WTC11 (cell line): ENCODE data around the gene RFNG. TPM values are rescaled to one million over a fixed set of nuclear protein-coding genes. Genes with fewer than 3 reads are reported as not detected.

ENCODE experiments used
- ATAC-seq: fragments of 200-7000 bp; cut with Tn5 transposase; 2 replicates; pipeline ENCODE4 v1.10.0; 2021; ENCODE audit warnings: mild to moderate bottlenecking, moderate library complexity
- CTCF ChIA-PET: fragments of 300-600 bp; sonication (Branson Sonifier 250); formaldehyde crosslinking; loops from one replicate; lab custom pipeline; 2021; ENCODE audit warnings: antibody characterized with exemption; lab: Charles Lee
- POLR2A ChIA-PET: fragments of 350-600 bp; sonication (Branson Sonifier 250); formaldehyde crosslinking; loops from one replicate; lab custom pipeline; 2021; ENCODE audit warnings: antibody characterized with exemption; lab: Charles Lee
- DNase-seq: peaks from one replicate; pipeline ENCODE4 v3.0.0; 2021; ENCODE audit warnings: low spot score
- H3K27ac Mint-ChIP-seq: 2 replicates; pipeline ENCODE4 v1.8.0; 2021; ENCODE audit warnings: mixed read lengths
- H3K27me3 Mint-ChIP-seq: 2 replicates; pipeline ENCODE4 v1.8.0; 2021; ENCODE audit warnings: low read depth, mild to moderate bottlenecking, moderate library complexity, mixed read lengths
- H3K36me3 Mint-ChIP-seq: 2 replicates; pipeline ENCODE4 v1.8.0; 2021; ENCODE audit warnings: mixed read lengths
- H3K4me1 Mint-ChIP-seq: 2 replicates; pipeline ENCODE4 v1.8.0; 2022; ENCODE audit warnings: mixed read lengths
- H3K4me3 Mint-ChIP-seq: 2 replicates; pipeline ENCODE4 v1.8.0; 2021; ENCODE audit warnings: mild to moderate bottlenecking, moderate library complexity, mixed read lengths
- H3K9me3 Mint-ChIP-seq: 2 replicates; pipeline ENCODE4 v1.8.0; 2021; ENCODE audit warnings: mixed read lengths
- CREB1 ChIP-seq: sonication (generic); formaldehyde crosslinking; IDR thresholded peaks from 2 replicates; pipeline ENCODE4 v1.8.0; 2023; ENCODE audit warnings: mild to moderate bottlenecking, missing genetic modification reagents
- JUN ChIP-seq: sonication (generic); formaldehyde crosslinking; IDR thresholded peaks from 2 replicates; pipeline ENCODE4 v1.8.0; 2023; ENCODE audit warnings: mild to moderate bottlenecking, missing genetic modification reagents
- NFATC4 ChIP-seq: fragments of 250-450 bp; sonication (Bioruptor Pico); IDR thresholded peaks from 2 replicates; pipeline ENCODE4 v1.9.0; 2021; ENCODE audit warnings: mild to moderate bottlenecking
- NR2C2 ChIP-seq: sonication (generic); formaldehyde crosslinking; IDR thresholded peaks from 2 replicates; pipeline ENCODE4 v1.8.0; 2022; ENCODE audit warnings: mild to moderate bottlenecking, missing genetic modification reagents
- SP1 ChIP-seq: sonication (generic); formaldehyde crosslinking; conservative IDR thresholded peaks from 2 replicates; pipeline ENCODE4 v1.8.1; 2022; ENCODE audit warnings: missing genetic modification reagents
- TEAD4 ChIP-seq: sonication (generic); formaldehyde crosslinking; IDR thresholded peaks from 2 replicates; pipeline ENCODE4 v1.8.0; 2022; ENCODE audit warnings: mild to moderate bottlenecking, missing genetic modification reagents
- ZNF138 ChIP-seq: sonication (generic); formaldehyde crosslinking; conservative IDR thresholded peaks from 2 replicates; pipeline ENCODE4 v1.8.1; 2022; ENCODE audit warnings: mild to moderate bottlenecking, moderate library complexity, missing genetic modification reagents
- total RNA-seq: library from RNA; stranded (reverse); gene quantifications from 3 replicates; pipeline ENCODE4 v1.2.3, GENCODE V29; 2021
- TF ChIP-seq, protein P1 (sequence below): fragments of 250-450 bp; sonication (Bioruptor Pico); IDR thresholded peaks from 2 replicates; pipeline ENCODE4 v1.9.0; 2021; ENCODE audit warnings: mild to moderate bottlenecking, borderline replicate concordance
- TF ChIP-seq, protein P2 (sequence below): fragments of 250-450 bp; sonication (Bioruptor Pico); IDR thresholded peaks from 2 replicates; pipeline ENCODE4 v1.9.0; 2021; ENCODE audit warnings: mild to moderate bottlenecking
- TF ChIP-seq, protein P3 (sequence below): sonication (generic); formaldehyde crosslinking; IDR thresholded peaks from 2 replicates; pipeline ENCODE4 v1.8.0; 2023; ENCODE audit warnings: missing genetic modification reagents, mild to moderate bottlenecking, borderline replicate concordance
- TF ChIP-seq, protein P4 (sequence below): sonication (generic); formaldehyde crosslinking; IDR thresholded peaks from 2 replicates; pipeline ENCODE4 v1.8.1; 2022; ENCODE audit warnings: low read depth, mild to moderate bottlenecking, moderate library complexity, missing genetic modification reagents, borderline replicate concordance
- TF ChIP-seq, protein P5 (sequence below): fragments of 250-450 bp; sonication (Bioruptor Pico); IDR thresholded peaks from 2 replicates; pipeline ENCODE4 v1.9.0; 2021; ENCODE audit warnings: mild to moderate bottlenecking
- TF ChIP-seq, protein P6 (sequence below): sonication (generic); formaldehyde crosslinking; IDR thresholded peaks from 2 replicates; pipeline ENCODE4 v1.8.0; 2022; ENCODE audit warnings: mild to moderate bottlenecking, missing genetic modification reagents

Gene RFNG
- total RNA-seq, 1 experiment from 2014 or later: 41.6 TPM

DNA sequence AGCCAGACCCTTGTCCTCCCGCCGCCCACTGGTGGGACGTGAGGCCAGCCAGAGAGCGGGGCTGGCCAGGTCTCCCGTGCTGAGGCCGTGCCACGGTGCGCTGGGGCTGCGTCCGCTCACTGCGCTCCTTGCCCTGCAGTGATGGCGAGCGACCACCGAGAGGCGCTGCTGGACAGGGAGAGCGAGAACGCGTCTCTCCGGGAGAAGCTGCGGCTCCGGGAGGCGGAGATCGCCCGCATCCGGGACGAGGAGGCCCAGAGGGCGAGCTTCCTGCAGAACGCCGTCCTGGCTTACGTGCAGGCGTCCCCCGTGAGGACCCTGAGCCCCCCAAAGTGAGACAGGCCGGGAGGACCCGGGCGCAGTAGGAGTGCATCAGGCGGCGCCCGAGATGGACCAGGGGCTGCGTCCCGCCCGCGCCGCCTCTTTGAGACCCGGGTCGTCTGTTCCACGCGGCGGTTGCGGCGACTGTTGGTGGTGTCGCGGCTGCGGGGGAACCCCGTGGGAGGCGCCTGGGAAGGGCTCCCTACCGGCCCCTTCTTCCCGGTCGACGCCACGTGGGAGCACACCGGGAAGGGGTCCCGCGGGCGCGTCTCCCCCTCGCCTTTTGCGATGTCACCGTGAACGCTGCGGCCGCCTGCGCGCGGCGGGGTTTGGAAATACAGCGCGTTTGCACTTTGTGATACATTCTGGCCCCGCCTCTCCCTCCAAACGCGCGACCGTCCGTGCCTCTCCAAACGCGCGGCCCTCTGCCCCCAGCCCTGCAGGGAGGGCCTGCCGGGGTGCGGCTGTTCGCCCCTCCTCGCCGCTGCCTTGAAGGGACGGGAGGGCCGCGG lies 20.9 kb downstream of the RFNG start (continued):
- TF ChIP-seq, protein P1, sequence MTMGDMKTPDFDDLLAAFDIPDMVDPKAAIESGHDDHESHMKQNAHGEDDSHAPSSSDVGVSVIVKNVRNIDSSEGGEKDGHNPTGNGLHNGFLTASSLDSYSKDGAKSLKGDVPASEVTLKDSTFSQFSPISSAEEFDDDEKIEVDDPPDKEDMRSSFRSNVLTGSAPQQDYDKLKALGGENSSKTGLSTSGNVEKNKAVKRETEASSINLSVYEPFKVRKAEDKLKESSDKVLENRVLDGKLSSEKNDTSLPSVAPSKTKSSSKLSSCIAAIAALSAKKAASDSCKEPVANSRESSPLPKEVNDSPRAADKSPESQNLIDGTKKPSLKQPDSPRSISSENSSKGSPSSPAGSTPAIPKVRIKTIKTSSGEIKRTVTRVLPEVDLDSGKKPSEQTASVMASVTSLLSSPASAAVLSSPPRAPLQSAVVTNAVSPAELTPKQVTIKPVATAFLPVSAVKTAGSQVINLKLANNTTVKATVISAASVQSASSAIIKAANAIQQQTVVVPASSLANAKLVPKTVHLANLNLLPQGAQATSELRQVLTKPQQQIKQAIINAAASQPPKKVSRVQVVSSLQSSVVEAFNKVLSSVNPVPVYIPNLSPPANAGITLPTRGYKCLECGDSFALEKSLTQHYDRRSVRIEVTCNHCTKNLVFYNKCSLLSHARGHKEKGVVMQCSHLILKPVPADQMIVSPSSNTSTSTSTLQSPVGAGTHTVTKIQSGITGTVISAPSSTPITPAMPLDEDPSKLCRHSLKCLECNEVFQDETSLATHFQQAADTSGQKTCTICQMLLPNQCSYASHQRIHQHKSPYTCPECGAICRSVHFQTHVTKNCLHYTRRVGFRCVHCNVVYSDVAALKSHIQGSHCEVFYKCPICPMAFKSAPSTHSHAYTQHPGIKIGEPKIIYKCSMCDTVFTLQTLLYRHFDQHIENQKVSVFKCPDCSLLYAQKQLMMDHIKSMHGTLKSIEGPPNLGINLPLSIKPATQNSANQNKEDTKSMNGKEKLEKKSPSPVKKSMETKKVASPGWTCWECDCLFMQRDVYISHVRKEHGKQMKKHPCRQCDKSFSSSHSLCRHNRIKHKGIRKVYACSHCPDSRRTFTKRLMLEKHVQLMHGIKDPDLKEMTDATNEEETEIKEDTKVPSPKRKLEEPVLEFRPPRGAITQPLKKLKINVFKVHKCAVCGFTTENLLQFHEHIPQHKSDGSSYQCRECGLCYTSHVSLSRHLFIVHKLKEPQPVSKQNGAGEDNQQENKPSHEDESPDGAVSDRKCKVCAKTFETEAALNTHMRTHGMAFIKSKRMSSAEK: no peak
- no peak for TF ChIP-seq CREB1
- TF ChIP-seq, protein P2, sequence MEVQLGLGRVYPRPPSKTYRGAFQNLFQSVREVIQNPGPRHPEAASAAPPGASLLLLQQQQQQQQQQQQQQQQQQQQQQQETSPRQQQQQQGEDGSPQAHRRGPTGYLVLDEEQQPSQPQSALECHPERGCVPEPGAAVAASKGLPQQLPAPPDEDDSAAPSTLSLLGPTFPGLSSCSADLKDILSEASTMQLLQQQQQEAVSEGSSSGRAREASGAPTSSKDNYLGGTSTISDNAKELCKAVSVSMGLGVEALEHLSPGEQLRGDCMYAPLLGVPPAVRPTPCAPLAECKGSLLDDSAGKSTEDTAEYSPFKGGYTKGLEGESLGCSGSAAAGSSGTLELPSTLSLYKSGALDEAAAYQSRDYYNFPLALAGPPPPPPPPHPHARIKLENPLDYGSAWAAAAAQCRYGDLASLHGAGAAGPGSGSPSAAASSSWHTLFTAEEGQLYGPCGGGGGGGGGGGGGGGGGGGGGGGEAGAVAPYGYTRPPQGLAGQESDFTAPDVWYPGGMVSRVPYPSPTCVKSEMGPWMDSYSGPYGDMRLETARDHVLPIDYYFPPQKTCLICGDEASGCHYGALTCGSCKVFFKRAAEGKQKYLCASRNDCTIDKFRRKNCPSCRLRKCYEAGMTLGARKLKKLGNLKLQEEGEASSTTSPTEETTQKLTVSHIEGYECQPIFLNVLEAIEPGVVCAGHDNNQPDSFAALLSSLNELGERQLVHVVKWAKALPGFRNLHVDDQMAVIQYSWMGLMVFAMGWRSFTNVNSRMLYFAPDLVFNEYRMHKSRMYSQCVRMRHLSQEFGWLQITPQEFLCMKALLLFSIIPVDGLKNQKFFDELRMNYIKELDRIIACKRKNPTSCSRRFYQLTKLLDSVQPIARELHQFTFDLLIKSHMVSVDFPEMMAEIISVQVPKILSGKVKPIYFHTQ (CRISPR knock-in tag): no peak
- no peak for TF ChIP-seq JUN (CRISPR knock-in tag)
- TF ChIP-seq, protein P3, sequence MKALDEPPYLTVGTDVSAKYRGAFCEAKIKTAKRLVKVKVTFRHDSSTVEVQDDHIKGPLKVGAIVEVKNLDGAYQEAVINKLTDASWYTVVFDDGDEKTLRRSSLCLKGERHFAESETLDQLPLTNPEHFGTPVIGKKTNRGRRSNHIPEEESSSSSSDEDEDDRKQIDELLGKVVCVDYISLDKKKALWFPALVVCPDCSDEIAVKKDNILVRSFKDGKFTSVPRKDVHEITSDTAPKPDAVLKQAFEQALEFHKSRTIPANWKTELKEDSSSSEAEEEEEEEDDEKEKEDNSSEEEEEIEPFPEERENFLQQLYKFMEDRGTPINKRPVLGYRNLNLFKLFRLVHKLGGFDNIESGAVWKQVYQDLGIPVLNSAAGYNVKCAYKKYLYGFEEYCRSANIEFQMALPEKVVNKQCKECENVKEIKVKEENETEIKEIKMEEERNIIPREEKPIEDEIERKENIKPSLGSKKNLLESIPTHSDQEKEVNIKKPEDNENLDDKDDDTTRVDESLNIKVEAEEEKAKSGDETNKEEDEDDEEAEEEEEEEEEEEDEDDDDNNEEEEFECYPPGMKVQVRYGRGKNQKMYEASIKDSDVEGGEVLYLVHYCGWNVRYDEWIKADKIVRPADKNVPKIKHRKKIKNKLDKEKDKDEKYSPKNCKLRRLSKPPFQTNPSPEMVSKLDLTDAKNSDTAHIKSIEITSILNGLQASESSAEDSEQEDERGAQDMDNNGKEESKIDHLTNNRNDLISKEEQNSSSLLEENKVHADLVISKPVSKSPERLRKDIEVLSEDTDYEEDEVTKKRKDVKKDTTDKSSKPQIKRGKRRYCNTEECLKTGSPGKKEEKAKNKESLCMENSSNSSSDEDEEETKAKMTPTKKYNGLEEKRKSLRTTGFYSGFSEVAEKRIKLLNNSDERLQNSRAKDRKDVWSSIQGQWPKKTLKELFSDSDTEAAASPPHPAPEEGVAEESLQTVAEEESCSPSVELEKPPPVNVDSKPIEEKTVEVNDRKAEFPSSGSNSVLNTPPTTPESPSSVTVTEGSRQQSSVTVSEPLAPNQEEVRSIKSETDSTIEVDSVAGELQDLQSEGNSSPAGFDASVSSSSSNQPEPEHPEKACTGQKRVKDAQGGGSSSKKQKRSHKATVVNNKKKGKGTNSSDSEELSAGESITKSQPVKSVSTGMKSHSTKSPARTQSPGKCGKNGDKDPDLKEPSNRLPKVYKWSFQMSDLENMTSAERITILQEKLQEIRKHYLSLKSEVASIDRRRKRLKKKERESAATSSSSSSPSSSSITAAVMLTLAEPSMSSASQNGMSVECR (CRISPR knock-in tag): 0 out of 2 replicates have a peak, but pooled peaks have one; percentile 32
- TF ChIP-seq, protein P4, sequence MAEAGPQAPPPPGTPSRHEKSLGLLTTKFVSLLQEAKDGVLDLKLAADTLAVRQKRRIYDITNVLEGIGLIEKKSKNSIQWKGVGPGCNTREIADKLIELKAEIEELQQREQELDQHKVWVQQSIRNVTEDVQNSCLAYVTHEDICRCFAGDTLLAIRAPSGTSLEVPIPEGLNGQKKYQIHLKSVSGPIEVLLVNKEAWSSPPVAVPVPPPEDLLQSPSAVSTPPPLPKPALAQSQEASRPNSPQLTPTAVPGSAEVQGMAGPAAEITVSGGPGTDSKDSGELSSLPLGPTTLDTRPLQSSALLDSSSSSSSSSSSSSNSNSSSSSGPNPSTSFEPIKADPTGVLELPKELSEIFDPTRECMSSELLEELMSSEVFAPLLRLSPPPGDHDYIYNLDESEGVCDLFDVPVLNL (CRISPR knock-in tag): no peak
- TF ChIP-seq TEAD4: no peak
- peak; percentile 23; the same call in 1 of the 2 replicates for TF ChIP-seq SP1 (CRISPR knock-in tag)
- no peak for TF ChIP-seq NR2C2 (CRISPR knock-in tag)
- TF ChIP-seq NFATC4 (CRISPR knock-in tag): no peak
- no peak for TF ChIP-seq ZNF138 (CRISPR knock-in tag)

DNA sequence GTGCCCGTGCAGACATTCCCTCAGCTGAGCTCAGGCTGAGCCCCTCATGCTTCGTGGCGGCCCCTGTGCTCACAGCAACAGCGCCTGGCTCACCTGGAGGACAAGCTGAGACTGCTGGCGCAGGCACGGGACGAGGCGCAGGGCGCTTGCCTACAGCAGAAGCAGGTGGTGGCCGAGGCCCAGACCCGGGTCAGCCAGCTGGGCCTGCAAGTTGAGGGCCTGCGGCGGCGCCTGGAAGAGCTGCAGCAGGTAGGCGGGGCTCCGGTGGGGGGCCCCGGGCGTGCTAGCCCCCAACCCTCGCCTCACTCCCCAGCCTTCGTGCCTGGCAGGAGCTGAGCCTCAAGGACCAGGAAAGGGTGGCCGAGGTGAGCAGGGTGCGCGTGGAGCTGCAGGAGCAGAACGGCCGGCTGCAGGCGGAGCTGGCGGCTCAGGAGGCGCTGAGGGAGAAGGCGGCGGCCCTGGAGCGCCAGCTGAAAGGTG lies 21.6 kb downstream of the RFNG start:
- Mint-ChIP-seq H3K27me3 (no peaks in the 10 kb centered on the region; the same call in 1 of the 2 replicates), H3K9me3 (no peaks in the 10 kb centered on the region), H3K36me3 (0 out of 2 replicates have a peak, but pooled peaks cover under 1% of the 10 kb centered on the region), H3K4me1 (peaks cover 10% of the 10 kb centered on the region), H3K4me3 (no peak overlapping the region), H3K27ac (no peak overlapping the region)
- CTCF ChIA-PET: interaction anchor here (0.6 to 5.7 kb wide), 59 partner anchors 8 to 270 kb away, joined by 3 to 119 read pairs (median 7); partner anchors contain the start of genes ASPSCR1, CCDC57, CENPX and DCXR
- DNase-seq (no peak), ATAC-seq (no peak)
- TF ChIP-seq, protein P5, sequence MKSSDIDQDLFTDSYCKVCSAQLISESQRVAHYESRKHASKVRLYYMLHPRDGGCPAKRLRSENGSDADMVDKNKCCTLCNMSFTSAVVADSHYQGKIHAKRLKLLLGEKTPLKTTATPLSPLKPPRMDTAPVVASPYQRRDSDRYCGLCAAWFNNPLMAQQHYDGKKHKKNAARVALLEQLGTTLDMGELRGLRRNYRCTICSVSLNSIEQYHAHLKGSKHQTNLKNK: no peak
- TF ChIP-seq, protein P6, sequence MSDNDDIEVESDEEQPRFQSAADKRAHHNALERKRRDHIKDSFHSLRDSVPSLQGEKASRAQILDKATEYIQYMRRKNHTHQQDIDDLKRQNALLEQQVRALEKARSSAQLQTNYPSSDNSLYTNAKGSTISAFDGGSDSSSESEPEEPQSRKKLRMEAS (CRISPR knock-in tag): 0 out of 2 replicates have a peak, but pooled peaks have one; percentile 5
- POLR2A ChIA-PET: interaction anchor here (0.5 to 1.1 kb wide), 5 partner anchors 31 to 316 kb away, joined by 3 to 6 read pairs (median 3); no protein-coding TSS in a partner anchor
